Neural crest cell (in vitro differentiated cells): ENCODE results near the gene RPE65. TPM values are rescaled to one million over a fixed set of nuclear protein-coding genes. Genes with fewer than 3 reads are reported as not detected.

ENCODE experiments used
- DNase-seq: peaks from one replicate; pipeline ENCODE4 v3.0.0; 2021; ENCODE audit warnings: low read depth, mixed read lengths, low spot score
- H3K27ac Mint-ChIP-seq: one replicate; pipeline ENCODE4 v1.8.0; 2021; ENCODE audit warnings: mild to moderate bottlenecking, mixed read lengths; ENCODE audit not compliant: unreplicated experiment
- H3K27me3 Mint-ChIP-seq: 2 replicates; pipeline ENCODE4 v1.8.0; 2021; ENCODE audit warnings: low read depth, mild to moderate bottlenecking, mixed read lengths
- H3K36me3 Mint-ChIP-seq: 2 replicates; pipeline ENCODE4 v1.8.0; 2021; ENCODE audit warnings: low read depth, mild to moderate bottlenecking, mixed read lengths
- H3K4me1 Mint-ChIP-seq: 2 replicates; pipeline ENCODE4 v1.8.0; 2021; ENCODE audit warnings: mixed read lengths
- H3K4me3 Mint-ChIP-seq: one replicate; pipeline ENCODE4 v1.8.0; 2021; ENCODE audit warnings: mild to moderate bottlenecking, mixed read lengths
- H3K9me3 Mint-ChIP-seq: 2 replicates; pipeline ENCODE4 v1.8.0; 2021; ENCODE audit warnings: mixed read lengths
- CTCF ChIP-seq: fragments of 200-600 bp; sonication (generic); conservative IDR thresholded peaks from 2 replicates; pipeline ENCODE4 v1.5.0; 2021; ENCODE audit warnings: antibody characterized with exemption, mild to moderate bottlenecking
- long read RNA-seq: library from polyadenylated mRNA; unstranded; transcript quantifications from one replicate; pipeline ENCODE4 v2.0.0, GENCODE V29; 2020
- total RNA-seq: library from RNA; stranded (reverse); gene quantifications from 2 replicates; pipeline ENCODE4 v1.2.1, GENCODE V29; 2021

Gene RPE65
- total RNA-seq = not detected in 2 replicates
- long read RNA-seq = 0 reads

GRCh38 chr1:68449901-68450300, at the start of gene RPE65:
Gene RPE65 (minus strand): TSS chr1:68449954. CDS start chr1:68449905, 49 bp downstream.
- no peak for DNase-seq
- Mint-ChIP-seq H3K27me3 (no peaks in the 10 kb centered on the region), H3K9me3 (no peaks in the 10 kb centered on the region), H3K36me3 (no peaks in the 10 kb centered on the region), H3K4me3 (no peak within 1 kb of the TSS), H3K27ac (no peak within 1 kb of the TSS), H3K4me1 (no peaks in the 10 kb centered on the region)
- TF ChIP-seq CTCF = no peak

DNA sequence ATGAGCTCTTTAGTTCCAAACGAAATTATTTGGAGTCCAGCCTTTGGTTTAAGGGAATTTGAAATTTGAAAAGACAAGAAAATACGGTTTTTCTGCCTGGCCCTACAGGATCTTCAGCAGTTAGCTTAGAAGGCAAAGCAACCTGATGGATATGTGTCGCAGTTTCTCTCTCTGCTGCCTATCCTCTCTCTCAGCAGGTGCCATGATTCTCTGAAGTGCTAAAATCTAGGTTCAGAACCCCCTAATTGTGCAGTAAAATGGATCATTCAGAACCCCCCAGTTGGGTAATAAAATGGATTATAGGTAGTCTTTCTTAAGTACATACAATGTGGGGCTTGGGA, 47.6 kb upstream of the RPE65 start:
- TF ChIP-seq CTCF = no peak
- H3K4me3 Mint-ChIP-seq = peak overlapping the region; percentile 99
- peaks cover 14% of the 10 kb centered on the region for H3K36me3 Mint-ChIP-seq
- peaks cover 31% of the 10 kb centered on the region for H3K4me1 Mint-ChIP-seq
- H3K27ac Mint-ChIP-seq = no peak overlapping the region
- no peaks in the 10 kb centered on the region for H3K27me3 Mint-ChIP-seq
- DNase-seq = no peak
- H3K9me3 Mint-ChIP-seq = peaks cover 6% of the 10 kb centered on the region

GRCh38 chr1:68496680-68497357, 47.1 kb upstream of the RPE65 start, which contains the start of gene DEPDC1:
Gene DEPDC1 (minus strand): TSS chr1:68497082. CDS start chr1:68496999, 83 bp downstream.
- peak; percentile 92 for DNase-seq
- Mint-ChIP-seq H3K36me3 (peaks cover 13% of the 10 kb centered on the region), H3K4me1 (peaks cover 31% of the 10 kb centered on the region), H3K27me3 (no peaks in the 10 kb centered on the region), H3K27ac (peak within 1 kb of the TSS; percentile 98), H3K4me3 (peak within 1 kb of the TSS; percentile 99), H3K9me3 (peaks cover 6% of the 10 kb centered on the region)
- no peak for TF ChIP-seq CTCF

DNA sequence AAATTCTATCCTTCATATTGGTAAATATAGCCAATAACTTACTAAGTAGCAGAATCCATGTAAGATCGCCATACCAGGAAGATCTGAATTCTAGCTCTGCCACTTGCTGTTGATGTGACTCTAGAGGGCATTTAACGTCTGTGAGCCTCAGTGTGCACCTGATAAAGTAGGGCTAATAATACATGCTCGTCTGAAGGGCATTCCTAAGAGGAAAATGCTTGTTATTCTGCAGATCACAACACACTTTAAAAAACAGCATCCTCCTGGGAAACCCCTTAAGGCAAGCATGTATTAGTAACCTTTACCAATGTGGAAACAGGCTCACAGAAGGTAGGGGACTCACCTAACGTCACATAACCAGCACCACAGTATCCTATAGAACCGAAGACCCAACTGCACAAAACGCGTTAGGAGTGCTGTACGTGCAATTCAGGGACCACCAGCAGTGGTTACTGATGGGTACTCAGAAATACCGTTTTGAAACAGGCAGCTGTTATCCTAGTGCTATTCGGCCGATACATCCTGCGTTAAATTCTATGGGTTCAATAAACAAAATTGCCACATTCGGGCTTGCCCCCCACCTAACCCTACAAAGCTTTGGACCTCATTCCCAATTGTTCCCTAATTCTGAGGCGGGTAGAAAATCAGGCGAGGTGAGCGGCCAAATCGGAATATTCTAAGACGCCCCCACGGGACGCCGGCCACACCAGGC, 46.4 kb upstream of the RPE65 start:
- Mint-ChIP-seq H3K27me3 (no peaks in the 10 kb centered on the region), H3K36me3 (peaks cover 10% of the 10 kb centered on the region), H3K4me3 (peak overlapping the region; percentile 99), H3K27ac (peak overlapping the region; percentile 98), H3K4me1 (peaks cover 33% of the 10 kb centered on the region), H3K9me3 (peaks cover 6% of the 10 kb centered on the region)
- no peak for DNase-seq
- no peak for TF ChIP-seq CTCF

- Mint-ChIP-seq H3K27ac (no peak overlapping the region), H3K36me3 (peaks cover 16% of the 10 kb centered on the region), H3K9me3 (peaks cover under 1% of the 10 kb centered on the region), H3K27me3 (no peaks in the 10 kb centered on the region), H3K4me1 (peaks cover 35% of the 10 kb centered on the region), H3K4me3 (peak overlapping the region; percentile 99)
- TF ChIP-seq CTCF = no peak
- no peak for DNase-seq
These were observed 45.8 kb upstream of the RPE65 start for GRCh38 chr1:68495532-68495931.
